Measurements from ENCODE around the gene SLFN13. TPM values are rescaled to one million over a fixed set of nuclear protein-coding genes. Genes with fewer than 3 reads are reported as not detected.

SLFN13 gene
- total RNA-seq, 1 experiment from 2014 or later, result not detected

GRCh38 chr17:35387496-35387895, 61.1 kb downstream of the SLFN13 start:
- no peak for DNase-seq (ENCODE audit: low read depth, low spot score)
- in situ Hi-C loops (cut with HindIII; ENCODE audit: low pct_unique_long_range_greater_than_20kb, low sequenced_read_pairs), result no loop called here

Small RNA genes lying within 50 kb of the gene (small RNA-seq; reads per million reads assigned to genes)
- 0 reads per million in 2 experiments for gene AC060766.5

Other genes with a start within 250 kb of the SLFN13 start
- gene SLFN5, start 205.7 kb downstream of the SLFN13 start, total RNA-seq (2014; rRNA removed; shearing (Covaris generic)), result 36.7 and 37.0 TPM in 2 replicates
- 0.11 TPM in 1 of 2 replicates, not detected in the other for gene SLFN11, start 75.1 kb downstream of the SLFN13 start, total RNA-seq (2014; rRNA removed; shearing (Covaris generic))
- 3.9 and 4.1 TPM in 2 replicates for gene SLFN12, start 16.3 kb downstream of the SLFN13 start, total RNA-seq (2014; rRNA removed; shearing (Covaris generic))
- gene SLFN12L, start 88.9 kb upstream of the SLFN13 start, total RNA-seq (2014; rRNA removed; shearing (Covaris generic)), result not detected in 2 replicates
- gene SLFN14, start 112.1 kb upstream of the SLFN13 start, total RNA-seq (2014; rRNA removed; shearing (Covaris generic)), result not detected in 2 replicates
- 8.6 and 9.1 TPM in 2 replicates for gene PEX12, start 129.8 kb upstream of the SLFN13 start, total RNA-seq (2014; rRNA removed; shearing (Covaris generic))
- 61.4 and 62.8 TPM in 2 replicates for gene AP2B1, start 138.6 kb upstream of the SLFN13 start, total RNA-seq (2014; rRNA removed; shearing (Covaris generic))